ENCODE results near the gene RPS29. TPM values are rescaled to one million over a fixed set of nuclear protein-coding genes. Genes with fewer than 3 reads are reported as not detected.

Gene RPS29
- total and polyA plus RNA-seq, 9 of the 15 experiments (the other 6 are each of a cell fraction or from before 2014, with no cell fraction given) = 1,545 to 5,012 (median 2,448) TPM

GRCh38 chr14:49594347-49595091 lies 8.3 kb upstream of the RPS29 start (continued):
- TF ChIP-seq ZNF609 (CRISPR knock-in tag; IDR thresholded peaks at IDR 0.05; ENCODE audit: borderline replicate concordance) = no peak
- no peak for TF ChIP-seq ZNF445 (CRISPR knock-in tag; IDR thresholded peaks at IDR 0.05; ENCODE audit: low read depth)
- TF ChIP-seq, protein P1, sequence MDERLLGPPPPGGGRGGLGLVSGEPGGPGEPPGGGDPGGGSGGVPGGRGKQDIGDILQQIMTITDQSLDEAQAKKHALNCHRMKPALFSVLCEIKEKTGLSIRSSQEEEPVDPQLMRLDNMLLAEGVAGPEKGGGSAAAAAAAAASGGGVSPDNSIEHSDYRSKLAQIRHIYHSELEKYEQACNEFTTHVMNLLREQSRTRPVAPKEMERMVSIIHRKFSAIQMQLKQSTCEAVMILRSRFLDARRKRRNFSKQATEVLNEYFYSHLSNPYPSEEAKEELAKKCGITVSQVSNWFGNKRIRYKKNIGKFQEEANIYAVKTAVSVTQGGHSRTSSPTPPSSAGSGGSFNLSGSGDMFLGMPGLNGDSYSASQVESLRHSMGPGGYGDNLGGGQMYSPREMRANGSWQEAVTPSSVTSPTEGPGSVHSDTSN (CRISPR knock-in tag; IDR thresholded peaks at IDR 0.05; ENCODE audit: low read depth) = no peak
- TF ChIP-seq, protein P1 (tag; conservative IDR thresholded peaks at IDR 0.05; ENCODE audit: low read depth) = peak; percentile 84
- peak; percentile 61 for TF ChIP-seq PKNOX1 (IDR thresholded peaks at IDR 0.05)
- TF ChIP-seq ZNF518B (CRISPR knock-in tag; IDR thresholded peaks at IDR 0.05) = no peak
- peak; percentile 87 for TF ChIP-seq RFX5 (IDR thresholded peaks at IDR 0.05; ENCODE audit: low read depth, low read length)
- TF ChIP-seq NKRF (IDR thresholded peaks at IDR 0.05; ENCODE audit: borderline replicate concordance) = no peak
- no peak for TF ChIP-seq ZNF696 (CRISPR knock-in tag; conservative IDR thresholded peaks at IDR 0.05)
- no peak for TF ChIP-seq ERF (CRISPR knock-in tag; IDR thresholded peaks at IDR 0.05)
- TF ChIP-seq FOXJ2 (tag; IDR thresholded peaks at IDR 0.05) = no peak
